ENCODE results near the gene ENAH.
"Not testable (repeated sequence)": the region's sequence is repeated elsewhere in the genome, so short reads cannot be mapped to it uniquely, and the experiment has no call there.

The ENAH gene

DNA sequence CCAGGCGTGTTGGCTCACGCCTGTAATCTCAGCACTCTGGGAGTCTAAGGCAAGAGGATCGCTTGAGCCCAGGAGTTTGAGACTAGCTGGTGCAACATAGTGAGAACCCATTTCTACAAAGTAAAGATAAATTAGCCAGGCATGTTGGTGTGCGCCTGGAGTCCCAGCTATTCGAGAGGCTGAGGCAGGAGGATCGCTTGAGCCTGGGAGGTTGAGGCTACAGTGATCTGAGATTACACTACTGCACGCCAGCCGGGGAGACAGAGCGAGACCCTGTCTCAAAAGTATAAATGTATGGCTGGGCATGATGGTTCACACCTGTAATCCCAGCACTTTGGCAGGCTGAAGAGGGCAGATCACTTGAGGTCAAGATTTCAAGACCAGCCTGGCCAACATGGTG lies 173.6 kb downstream of the ENAH start:
- H3K4me1 ChIP-seq (ENCODE audit: control insufficient read depth in 2 of 2, insufficient read depth in 2 of 2, low read length in 2 of 2) = peaks cover 14 to 17% of the 10 kb centered on the region in 2 donors
- no peak overlapping the region for H3K4me3 ChIP-seq (ENCODE audit: low read length in 2 of 2)
- H3K36me3 ChIP-seq (ENCODE audit: control insufficient read depth in 2 of 2, insufficient read depth in 2 of 2, low read length in 2 of 2) = no peaks in the 10 kb centered on the region
- H3K27me3 ChIP-seq (ENCODE audit: control insufficient read depth in 2 of 2, insufficient read depth in 2 of 2, low read length in 2 of 2) = no peaks in the 10 kb centered on the region
- no peak overlapping the region for H3K27ac ChIP-seq (ENCODE audit: low read depth in 2 of 2, low read length in 2 of 2)
- no peaks in the 10 kb centered on the region for H3K9me3 ChIP-seq (ENCODE audit: control insufficient read depth in 2 of 2, low read length in 2 of 2)
- H3K9ac ChIP-seq (ENCODE audit: low read depth in 1 of 2, low read length in 2 of 2) = no peak overlapping the region

DNA sequence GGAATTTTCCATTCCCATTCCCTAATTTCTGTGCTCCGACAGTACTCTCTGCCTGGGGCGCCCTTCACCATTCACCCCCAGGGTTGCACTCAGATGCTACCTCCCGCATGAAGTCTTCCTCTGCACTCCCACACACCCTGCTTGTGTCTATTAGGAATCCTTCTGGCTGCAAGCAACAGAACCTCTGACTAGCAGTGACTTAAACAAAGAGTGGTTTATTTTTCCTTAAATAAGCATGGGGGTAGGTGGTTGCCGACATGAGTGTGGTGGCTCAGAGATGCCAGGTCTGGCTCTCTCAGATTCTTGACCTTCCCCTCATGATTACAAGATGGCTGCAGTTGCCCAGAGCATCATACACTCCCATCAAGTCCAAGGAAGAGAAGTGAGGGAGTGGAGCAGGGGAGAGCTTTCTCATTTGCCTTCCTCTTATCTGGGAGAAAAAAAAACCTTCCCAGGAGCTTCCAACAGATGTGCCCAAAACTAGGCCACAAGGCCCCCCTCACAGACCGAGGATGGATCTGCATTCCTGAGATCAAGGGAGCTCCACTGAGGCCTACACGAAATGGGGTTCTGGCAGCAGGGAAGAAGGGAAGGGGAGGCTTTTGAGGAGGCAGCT lies 175.5 kb downstream of the ENAH start:
- Histone ChIP-seq H3K9me3 (ENCODE audit: control insufficient read depth in 2 of 2, low read length in 2 of 2) (no peaks in the 10 kb centered on the region), H3K4me1 (ENCODE audit: control insufficient read depth in 2 of 2, insufficient read depth in 2 of 2, low read length in 2 of 2) (peaks cover 14 to 17% of the 10 kb centered on the region in 2 donors), H3K9ac (ENCODE audit: low read depth in 1 of 2, low read length in 2 of 2) (no peak overlapping the region), H3K27me3 (ENCODE audit: control insufficient read depth in 2 of 2, insufficient read depth in 2 of 2, low read length in 2 of 2) (no peaks in the 10 kb centered on the region), H3K4me3 (ENCODE audit: low read length in 2 of 2) (no peak overlapping the region), H3K36me3 (ENCODE audit: control insufficient read depth in 2 of 2, insufficient read depth in 2 of 2, low read length in 2 of 2) (no peaks in the 10 kb centered on the region), H3K27ac (ENCODE audit: low read depth in 2 of 2, low read length in 2 of 2) (no peak overlapping the region)

DNA sequence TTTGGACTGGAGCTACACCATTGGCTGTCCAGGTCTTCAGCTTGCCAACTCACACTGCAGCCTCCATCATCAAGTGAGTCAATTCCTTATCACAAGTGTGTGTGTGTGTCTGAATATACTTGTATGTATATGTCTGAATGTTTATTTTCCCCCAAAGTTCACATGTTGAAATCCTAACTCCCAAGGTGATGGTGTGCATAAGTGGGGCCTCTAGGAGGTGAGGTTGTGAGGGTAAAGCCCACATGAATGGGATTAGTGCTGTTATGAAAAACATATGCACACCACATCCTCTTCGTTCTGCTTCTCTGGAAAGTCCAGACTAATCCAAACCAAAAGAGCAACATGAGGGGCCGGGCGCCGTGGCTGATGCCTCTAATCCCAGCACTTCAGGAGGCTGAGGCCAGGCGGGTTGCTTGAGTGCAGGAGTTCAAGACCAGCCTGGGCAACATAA lies 176.4 kb downstream of the ENAH start:
- H3K27ac ChIP-seq (ENCODE audit: low read depth in 2 of 2, low read length in 2 of 2) = no peak overlapping the region
- H3K4me1 ChIP-seq (ENCODE audit: control insufficient read depth in 2 of 2, insufficient read depth in 2 of 2, low read length in 2 of 2) = peaks cover 12 to 14% of the 10 kb centered on the region in 2 donors
- H3K9ac ChIP-seq (ENCODE audit: low read depth in 1 of 2, low read length in 2 of 2) = no peak overlapping the region
- no peaks in the 10 kb centered on the region for H3K9me3 ChIP-seq (ENCODE audit: control insufficient read depth in 2 of 2, low read length in 2 of 2)
- no peak overlapping the region for H3K4me3 ChIP-seq (ENCODE audit: low read length in 2 of 2)
- no peaks in the 10 kb centered on the region for H3K36me3 ChIP-seq (ENCODE audit: control insufficient read depth in 2 of 2, insufficient read depth in 2 of 2, low read length in 2 of 2)
- no peaks in the 10 kb centered on the region for H3K27me3 ChIP-seq (ENCODE audit: control insufficient read depth in 2 of 2, insufficient read depth in 2 of 2, low read length in 2 of 2)

DNA sequence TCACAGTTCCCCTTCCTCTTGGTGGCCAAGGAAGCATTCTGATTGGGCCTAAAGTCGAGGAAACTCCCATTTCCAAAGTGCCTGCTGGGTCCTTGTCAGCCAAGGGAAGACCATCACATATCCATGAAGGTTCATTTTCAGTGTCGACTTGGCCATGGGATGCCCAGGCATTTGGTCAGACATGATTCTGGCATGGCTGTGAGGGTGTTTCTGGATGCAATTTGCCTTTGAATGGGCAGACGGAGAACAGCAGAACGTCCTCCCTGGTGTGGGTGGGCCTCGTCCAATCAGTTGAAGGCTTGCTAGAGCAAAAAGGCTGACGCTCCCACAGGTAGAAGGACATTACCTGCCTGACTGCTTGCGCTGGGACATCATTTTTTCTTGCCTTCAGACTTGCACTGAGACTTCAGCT lies 176.8 kb downstream of the ENAH start:
- H3K4me3 ChIP-seq (ENCODE audit: low read length in 2 of 2) = no peak overlapping the region
- H3K27ac ChIP-seq (ENCODE audit: low read depth in 2 of 2, low read length in 2 of 2) = no peak overlapping the region
- no peaks in the 10 kb centered on the region for H3K9me3 ChIP-seq (ENCODE audit: control insufficient read depth in 2 of 2, low read length in 2 of 2)
- no peak overlapping the region for H3K9ac ChIP-seq (ENCODE audit: low read depth in 1 of 2, low read length in 2 of 2)
- no peaks in the 10 kb centered on the region for H3K27me3 ChIP-seq (ENCODE audit: control insufficient read depth in 2 of 2, insufficient read depth in 2 of 2, low read length in 2 of 2)
- no peaks in the 10 kb centered on the region for H3K36me3 ChIP-seq (ENCODE audit: control insufficient read depth in 2 of 2, insufficient read depth in 2 of 2, low read length in 2 of 2)
- H3K4me1 ChIP-seq (ENCODE audit: control insufficient read depth in 2 of 2, insufficient read depth in 2 of 2, low read length in 2 of 2) = peaks cover 11 to 12% of the 10 kb centered on the region in 2 donors

DNA sequence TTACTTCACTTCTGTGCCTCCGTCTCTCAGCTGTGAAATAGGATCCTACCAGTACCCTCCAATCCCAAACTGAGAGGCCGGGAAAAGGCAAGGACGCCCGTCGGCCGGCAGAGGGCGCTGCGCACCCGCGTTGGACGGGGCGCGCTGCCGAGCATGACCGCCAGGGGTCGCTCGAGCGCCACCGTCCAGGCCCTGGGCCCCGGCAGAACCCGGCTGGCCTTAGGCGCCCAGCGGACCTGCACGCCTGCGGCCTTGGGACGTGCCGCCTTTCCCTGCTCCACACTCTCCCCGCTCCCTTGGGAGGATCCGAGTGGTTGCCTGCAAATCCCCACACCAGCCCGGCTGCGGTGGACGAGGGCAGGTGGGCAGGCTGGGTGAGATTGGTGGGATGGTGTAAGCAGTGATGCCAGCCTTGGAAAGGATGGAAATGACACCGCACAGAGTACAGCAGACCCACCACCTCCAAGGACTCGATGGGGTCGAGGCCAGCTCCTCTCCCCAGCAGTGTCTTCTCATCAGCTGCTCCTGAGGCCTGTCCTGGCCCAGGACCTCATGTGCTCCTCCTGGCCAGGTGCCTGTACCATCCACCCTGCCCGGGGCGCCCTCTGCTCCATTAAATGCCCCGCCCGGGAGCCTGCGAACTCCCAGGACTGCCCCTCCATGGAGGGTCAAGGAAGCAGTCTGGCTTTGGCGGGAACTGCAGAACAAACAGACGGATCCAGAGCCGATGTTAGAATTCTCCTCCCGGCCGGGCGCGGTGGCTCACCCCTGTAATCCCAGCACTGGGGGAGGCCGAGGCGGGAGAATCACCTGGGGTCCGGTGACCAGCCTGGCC lies 177.7 kb downstream of the ENAH start:
- Histone ChIP-seq H3K27me3 (ENCODE audit: control insufficient read depth in 2 of 2, insufficient read depth in 2 of 2, low read length in 2 of 2) (no peaks in the 10 kb centered on the region), H3K4me3 (ENCODE audit: low read length in 2 of 2) (peak overlapping the region; percentile 17 to 53), H3K36me3 (ENCODE audit: control insufficient read depth in 2 of 2, insufficient read depth in 2 of 2, low read length in 2 of 2) (no peaks in the 10 kb centered on the region), H3K4me1 (ENCODE audit: control insufficient read depth in 2 of 2, insufficient read depth in 2 of 2, low read length in 2 of 2) (peaks cover 9% of the 10 kb centered on the region in 2 donors), H3K9me3 (ENCODE audit: control insufficient read depth in 2 of 2, low read length in 2 of 2) (no peaks in the 10 kb centered on the region), H3K9ac (ENCODE audit: low read depth in 1 of 2, low read length in 2 of 2) (peak overlapping the region; percentile 27 to 48), H3K27ac (ENCODE audit: low read depth in 2 of 2, low read length in 2 of 2) (no peak overlapping the region)

DNA sequence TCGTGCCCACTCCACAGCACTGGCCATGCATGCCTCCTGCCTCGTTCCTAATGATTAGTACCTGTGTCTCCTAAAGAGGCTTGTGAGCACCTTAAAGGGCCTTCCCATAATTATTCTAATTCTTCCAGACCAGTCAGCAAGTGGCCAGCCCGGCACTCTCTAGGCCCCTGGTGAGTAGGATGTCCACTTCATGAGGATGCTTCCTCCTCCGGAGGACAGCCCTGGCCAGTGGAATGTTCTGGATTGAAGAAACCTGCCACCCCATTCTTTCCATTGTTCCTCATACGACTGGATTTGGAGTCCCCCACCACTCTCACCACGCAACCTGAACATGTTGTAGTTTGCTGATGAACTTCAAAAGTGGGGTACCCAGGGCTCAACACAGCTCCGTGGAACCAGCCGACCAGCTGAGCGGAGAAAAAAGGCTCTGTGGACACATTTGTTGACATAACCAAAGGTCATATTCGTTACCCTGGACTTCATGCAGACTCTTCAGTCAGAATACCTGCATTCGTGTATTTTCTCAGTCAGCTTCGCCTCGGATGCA lies 178.4 kb downstream of the ENAH start:
- peak overlapping the region; percentile 26 to 48 for H3K9ac ChIP-seq (ENCODE audit: low read depth in 1 of 2, low read length in 2 of 2)
- H3K27ac ChIP-seq (ENCODE audit: low read depth in 2 of 2, low read length in 2 of 2) = no peak overlapping the region
- peaks cover 9% of the 10 kb centered on the region in 2 donors for H3K4me1 ChIP-seq (ENCODE audit: control insufficient read depth in 2 of 2, insufficient read depth in 2 of 2, low read length in 2 of 2)
- H3K36me3 ChIP-seq (ENCODE audit: control insufficient read depth in 2 of 2, insufficient read depth in 2 of 2, low read length in 2 of 2) = no peaks in the 10 kb centered on the region
- H3K27me3 ChIP-seq (ENCODE audit: control insufficient read depth in 2 of 2, insufficient read depth in 2 of 2, low read length in 2 of 2) = no peaks in the 10 kb centered on the region
- no peaks in the 10 kb centered on the region for H3K9me3 ChIP-seq (ENCODE audit: control insufficient read depth in 2 of 2, low read length in 2 of 2)
- H3K4me3 ChIP-seq (ENCODE audit: low read length in 2 of 2) = no peak overlapping the region

DNA sequence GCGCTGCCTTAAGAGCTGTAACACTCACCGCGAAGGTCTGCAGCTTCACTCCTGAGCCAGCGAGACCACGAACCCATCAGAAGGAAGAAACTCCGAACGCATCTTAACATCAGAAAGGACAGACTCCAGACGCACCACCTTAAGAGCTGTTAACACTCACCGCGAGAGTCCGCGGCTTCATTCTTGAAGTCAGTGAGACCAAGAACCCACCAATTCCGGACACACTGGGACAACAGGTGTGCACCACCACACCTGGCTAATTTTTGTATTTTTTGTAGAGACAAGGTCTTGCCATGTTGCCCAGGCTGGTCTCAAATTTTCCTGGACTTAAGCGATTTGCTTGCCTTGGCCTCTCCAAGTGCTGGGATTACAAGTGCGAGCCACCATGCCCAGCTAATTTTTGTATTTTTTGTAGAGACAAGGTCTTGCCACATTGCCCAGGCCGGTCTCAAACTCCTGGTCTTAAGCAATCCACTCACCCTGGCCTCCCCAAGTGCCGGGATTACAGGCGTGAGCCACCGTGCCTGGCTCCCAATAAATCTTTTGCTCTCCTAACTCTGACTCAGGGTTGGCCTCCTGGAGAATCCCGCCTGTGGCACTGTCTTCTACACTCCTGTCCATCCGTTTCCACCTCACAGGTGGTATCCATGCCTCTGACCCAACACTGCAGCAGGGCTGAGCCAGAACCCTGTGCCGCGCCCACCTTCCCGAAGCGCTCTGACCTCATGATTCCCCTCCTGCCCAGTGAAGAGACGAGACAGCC lies 179.1 kb downstream of the ENAH start:
- H3K9me3 ChIP-seq (ENCODE audit: control insufficient read depth in 2 of 2, low read length in 2 of 2); H3K9ac ChIP-seq (ENCODE audit: low read depth in 1 of 2, low read length in 2 of 2); H3K36me3 ChIP-seq (ENCODE audit: control insufficient read depth in 2 of 2, insufficient read depth in 2 of 2, low read length in 2 of 2); H3K4me1 ChIP-seq (ENCODE audit: control insufficient read depth in 2 of 2, insufficient read depth in 2 of 2, low read length in 2 of 2); H3K27ac ChIP-seq (ENCODE audit: low read depth in 2 of 2, low read length in 2 of 2); H3K4me3 ChIP-seq (ENCODE audit: low read length in 2 of 2); H3K27me3 ChIP-seq (ENCODE audit: control insufficient read depth in 2 of 2, insufficient read depth in 2 of 2, low read length in 2 of 2): not testable (repeated sequence)

DNA sequence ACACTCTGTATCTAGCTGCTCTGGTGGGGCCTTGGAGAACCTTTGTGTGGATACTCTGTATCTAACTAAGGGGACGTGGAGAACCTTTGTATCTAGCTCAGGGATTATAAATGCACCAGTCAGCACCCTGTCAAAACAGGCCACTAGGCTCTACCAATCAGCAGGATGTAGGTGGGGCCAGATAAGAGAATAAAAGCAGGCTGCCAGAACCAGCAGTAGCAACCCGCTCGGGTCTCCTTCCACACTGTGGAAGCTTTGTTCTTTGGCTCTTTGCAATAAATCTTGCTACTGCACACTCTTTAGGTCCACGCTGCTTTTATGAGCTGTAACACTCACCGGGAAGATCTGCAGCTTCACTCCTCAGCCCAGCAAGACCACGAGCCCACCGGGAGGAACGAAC lies 179.7 kb downstream of the ENAH start:
- not testable (repeated sequence) for H3K9ac ChIP-seq (ENCODE audit: low read depth in 1 of 2, low read length in 2 of 2); H3K9me3 ChIP-seq (ENCODE audit: control insufficient read depth in 2 of 2, low read length in 2 of 2); H3K36me3 ChIP-seq (ENCODE audit: control insufficient read depth in 2 of 2, insufficient read depth in 2 of 2, low read length in 2 of 2); H3K27ac ChIP-seq (ENCODE audit: low read depth in 2 of 2, low read length in 2 of 2); H3K4me3 ChIP-seq (ENCODE audit: low read length in 2 of 2); H3K27me3 ChIP-seq (ENCODE audit: control insufficient read depth in 2 of 2, insufficient read depth in 2 of 2, low read length in 2 of 2); H3K4me1 ChIP-seq (ENCODE audit: control insufficient read depth in 2 of 2, insufficient read depth in 2 of 2, low read length in 2 of 2)

DNA sequence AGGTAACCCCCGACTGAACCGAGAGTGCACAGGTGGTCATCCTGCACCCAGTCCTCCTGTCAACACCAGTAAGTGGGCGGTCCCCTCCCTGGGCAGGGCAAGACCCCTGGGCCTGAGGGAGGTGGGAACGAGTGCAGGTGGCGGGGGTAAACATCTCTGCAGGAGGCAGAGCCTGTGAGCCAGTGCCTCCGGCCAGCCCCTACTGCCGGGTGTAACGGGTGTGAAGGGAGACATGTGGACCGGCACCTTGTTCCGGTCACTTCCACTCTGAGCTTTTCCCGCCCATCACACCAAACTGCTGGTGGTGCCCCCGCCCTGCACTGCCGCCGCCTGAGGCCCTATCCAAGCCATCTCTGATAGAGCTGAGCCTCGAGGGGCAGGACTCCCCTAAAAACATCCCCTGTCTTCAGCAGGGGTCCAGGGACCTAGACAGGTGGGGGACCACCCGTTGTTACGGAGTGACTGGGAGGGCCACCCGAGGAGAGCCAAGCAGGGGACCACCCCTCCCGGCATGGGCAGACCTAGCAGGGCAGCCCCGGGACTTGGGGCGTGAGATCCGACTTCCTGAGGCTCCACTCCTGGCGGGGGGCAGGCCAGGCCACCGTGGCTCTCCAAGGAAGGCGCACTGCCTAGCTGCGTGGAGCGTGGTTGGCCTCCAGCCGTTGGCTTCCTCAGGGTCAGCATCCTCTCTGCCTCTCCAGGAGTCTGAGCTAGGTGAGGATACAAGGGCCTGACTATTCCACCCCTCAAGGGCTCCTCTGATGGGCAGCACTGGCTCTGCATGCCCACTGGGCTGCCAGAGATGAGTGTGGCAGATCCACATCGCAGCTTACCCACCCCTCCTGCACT lies 181.2 kb downstream of the ENAH start:
- Histone ChIP-seq H3K9ac (ENCODE audit: low read depth in 1 of 2, low read length in 2 of 2) (no peak overlapping the region), H3K36me3 (ENCODE audit: control insufficient read depth in 2 of 2, insufficient read depth in 2 of 2, low read length in 2 of 2) (no peaks in the 10 kb centered on the region), H3K9me3 (ENCODE audit: control insufficient read depth in 2 of 2, low read length in 2 of 2) (no peaks in the 10 kb centered on the region), H3K4me3 (ENCODE audit: low read length in 2 of 2) (no peak overlapping the region), H3K27me3 (ENCODE audit: control insufficient read depth in 2 of 2, insufficient read depth in 2 of 2, low read length in 2 of 2) (no peaks in the 10 kb centered on the region), H3K4me1 (ENCODE audit: control insufficient read depth in 2 of 2, insufficient read depth in 2 of 2, low read length in 2 of 2) (peaks cover 9 to 19% of the 10 kb centered on the region in 2 donors), H3K27ac (ENCODE audit: low read depth in 2 of 2, low read length in 2 of 2) (no peak overlapping the region)
